Measurements from ENCODE around the gene RIOK1. TPM values are rescaled to one million over a fixed set of nuclear protein-coding genes. Genes with fewer than 3 reads are reported as not detected.

The RIOK1 gene
- total and polyA plus RNA-seq, 2 of the 13 experiments (the other 11 are each of a cell fraction or from before 2014, with no cell fraction given) = 9.4 to 37.8 TPM

GRCh38 chr6:7454696-7455358 is 65.2 kb downstream of the RIOK1 start:
- Histone ChIP-seq H3K36me3 (replicated peaks in 1 of 2; ENCODE audit: control insufficient read depth in 1 of 2, insufficient read depth in 2 of 2, low read length in 2 of 2) (no peaks in the 10 kb centered on the region), H3K9me3 (ENCODE audit: low read length) (no peaks in the 10 kb centered on the region), H3K27me3 (ENCODE audit: control insufficient read depth in 1 of 2, insufficient read depth in 2 of 2, low read length in 2 of 2) (no peaks in the 10 kb centered on the region), H3K4me3 (replicated peaks in 1 of 3; ENCODE audit: insufficient read depth in 1 of 3, low read depth in 2 of 3, low read length in 3 of 3) (no peak overlapping the region), H4K20me1 (ENCODE audit: insufficient read depth, low read length) (no peaks in the 10 kb centered on the region), H3K27ac (ENCODE audit: extremely low read length, insufficient read depth, low read length) (no peak overlapping the region), H3K79me2 (ENCODE audit: insufficient read depth, low read length) (no peaks in the 10 kb centered on the region), H3K4me1 (ENCODE audit: insufficient read depth, low read length) (peaks cover 20% of the 10 kb centered on the region), H2AFZ (ENCODE audit: low read length) (no peak overlapping the region), H3K9ac (ENCODE audit: insufficient read depth, low read depth, low read length) (no peak overlapping the region), H3K4me2 (ENCODE audit: low read depth, low read length) (no peak overlapping the region)
- 42% methylated on average over 5 of the region's 5 CpGs for WGBS (ENCODE audit: low lambda C conversion rate)
- DNase-seq (ENCODE audit: low spot score) (no peak), ATAC-seq (no peak; the same call in 1 of the 3 replicates), FAIRE-seq (no peak)
- ChIA-PET CTCF (ENCODE audit: low intra/inter-chr PET ratio, low total read pairs) (no interaction called here), POLR2A (interaction anchor here (0.9 kb wide), 1 partner anchor 9 kb away, joined by 3 read pairs; no protein-coding TSS in a partner anchor)
- intact Hi-C loops (cut with micrococcal nuclease; ENCODE audit: unreplicated experiment) = no loop called here
- no TSS peak for BruUV-seq (replicated peaks)
- in situ Hi-C loops (cut with HindIII; ENCODE audit: extremely low pct_ligation_motif_present, low pct_unique_long_range_greater_than_20kb) = no loop called here
- TF ChIP-seq HIC2 (CRISPR knock-in tag; IDR thresholded peaks at IDR 0.05; ENCODE audit: low read depth) = no peak
- no peak for TF ChIP-seq TBX2 (CRISPR knock-in tag; IDR thresholded peaks at IDR 0.05; ENCODE audit: borderline replicate concordance)
- TF ChIP-seq ZNF788 (CRISPR knock-in tag; IDR thresholded peaks at IDR 0.05; ENCODE audit: borderline replicate concordance) = no peak
- TF ChIP-seq ZNF318 (CRISPR knock-in tag; IDR thresholded peaks at IDR 0.05) = no peak
- no peak for TF ChIP-seq ZNF501 (CRISPR knock-in tag; IDR thresholded peaks at IDR 0.05)
- TF ChIP-seq NBN (conservative IDR thresholded peaks at IDR 0.05) = no peak
- TF ChIP-seq HMGXB4 (CRISPR knock-in tag; IDR thresholded peaks at IDR 0.05; ENCODE audit: borderline replicate concordance in 1 of 2, low read depth in 1 of 2) = no peak
- no peak for TF ChIP-seq ZNF275 (CRISPR knock-in tag; IDR thresholded peaks at IDR 0.05; ENCODE audit: borderline replicate concordance)
- TF ChIP-seq ZBTB21 (CRISPR knock-in tag; IDR thresholded peaks at IDR 0.05) = no peak

All from HepG2 (cell line).